Keratinocyte (primary cell): ENCODE data around the gene TNFRSF11A.

Experiments
- EZH2 ChIP-seq: IDR thresholded peaks from one replicate; pipeline ENCODE4 v1.6.1; 2012; ENCODE audit warnings: inconsistent platforms, mild to moderate bottlenecking, low read length, moderate library complexity
- TF ChIP-seq, protein P1 (sequence below), 3 experiments: IDR thresholded peaks in 1 of 3; conservative IDR thresholded peaks in 1 of 3; optimal IDR thresholded peaks in 1 of 3; 2 replicates in 2 of 3; 3 replicates in 1 of 3; pipeline versions ENCODE3 to v1.5.1; 2011; ENCODE audit warnings: low read length in 3 of 3, mild to moderate bottlenecking in 3 of 3, moderate library complexity in 2 of 3, control low read depth in 1 of 3, inconsistent platforms in 1 of 3; ENCODE audit not compliant: insufficient read depth in 2 of 3; ENCODE audit errors: extremely low read depth in 1 of 3

DNA sequence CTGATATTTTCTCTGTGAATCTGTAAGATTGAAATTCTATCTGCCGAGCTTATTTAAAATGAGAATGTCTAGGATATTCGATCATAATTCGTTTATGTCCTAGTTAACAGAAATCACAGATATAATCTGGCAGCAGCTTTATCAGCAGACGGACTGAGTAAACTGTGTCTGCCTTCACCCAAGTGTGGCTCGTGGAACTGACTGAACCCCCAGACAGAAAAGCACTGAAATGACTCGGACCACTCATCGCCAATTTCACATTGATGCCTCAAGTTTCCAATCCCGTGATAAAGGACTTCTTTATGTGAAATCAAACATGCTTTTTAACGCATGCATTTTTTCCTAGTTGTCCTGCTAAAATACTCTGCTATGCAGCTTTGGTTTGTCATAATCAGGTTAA lies 15.9 kb downstream of the TNFRSF11A start:
- no peak for TF ChIP-seq EZH2
- TF ChIP-seq, protein P1, sequence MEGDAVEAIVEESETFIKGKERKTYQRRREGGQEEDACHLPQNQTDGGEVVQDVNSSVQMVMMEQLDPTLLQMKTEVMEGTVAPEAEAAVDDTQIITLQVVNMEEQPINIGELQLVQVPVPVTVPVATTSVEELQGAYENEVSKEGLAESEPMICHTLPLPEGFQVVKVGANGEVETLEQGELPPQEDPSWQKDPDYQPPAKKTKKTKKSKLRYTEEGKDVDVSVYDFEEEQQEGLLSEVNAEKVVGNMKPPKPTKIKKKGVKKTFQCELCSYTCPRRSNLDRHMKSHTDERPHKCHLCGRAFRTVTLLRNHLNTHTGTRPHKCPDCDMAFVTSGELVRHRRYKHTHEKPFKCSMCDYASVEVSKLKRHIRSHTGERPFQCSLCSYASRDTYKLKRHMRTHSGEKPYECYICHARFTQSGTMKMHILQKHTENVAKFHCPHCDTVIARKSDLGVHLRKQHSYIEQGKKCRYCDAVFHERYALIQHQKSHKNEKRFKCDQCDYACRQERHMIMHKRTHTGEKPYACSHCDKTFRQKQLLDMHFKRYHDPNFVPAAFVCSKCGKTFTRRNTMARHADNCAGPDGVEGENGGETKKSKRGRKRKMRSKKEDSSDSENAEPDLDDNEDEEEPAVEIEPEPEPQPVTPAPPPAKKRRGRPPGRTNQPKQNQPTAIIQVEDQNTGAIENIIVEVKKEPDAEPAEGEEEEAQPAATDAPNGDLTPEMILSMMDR (optimal IDR thresholded peaks at IDR 0.05 in 1 of 3, IDR thresholded peaks at IDR 0.05 in 1 of 3, conservative IDR thresholded peaks at IDR 0.05 in 1 of 3; ENCODE audit: extremely low read depth in 1 of 3, insufficient read depth in 2 of 3, low read length in 3 of 3) = no peak
